CD4-positive, alpha-beta T cell treated with Interleukin-15 for 1 hour (primary cell): Measurements from ENCODE around the gene APOLD1.
A peak's percentile ranks its signal among the peaks of the same experiment; 100 is the strongest.
"Not testable (repeated sequence)": the region's sequence is repeated elsewhere in the genome, so short reads cannot be mapped to it uniquely, and the experiment has no call there.

Source experiments
- DNase-seq: peaks from one replicate; pipeline ENCODE4 v3.0.0-alpha.2; 2020

The APOLD1 gene

GRCh38 chr12:12786706-12787601 is 1.5 kb downstream of the APOLD1 start:
- DNase-seq = peak; percentile 82

DNA sequence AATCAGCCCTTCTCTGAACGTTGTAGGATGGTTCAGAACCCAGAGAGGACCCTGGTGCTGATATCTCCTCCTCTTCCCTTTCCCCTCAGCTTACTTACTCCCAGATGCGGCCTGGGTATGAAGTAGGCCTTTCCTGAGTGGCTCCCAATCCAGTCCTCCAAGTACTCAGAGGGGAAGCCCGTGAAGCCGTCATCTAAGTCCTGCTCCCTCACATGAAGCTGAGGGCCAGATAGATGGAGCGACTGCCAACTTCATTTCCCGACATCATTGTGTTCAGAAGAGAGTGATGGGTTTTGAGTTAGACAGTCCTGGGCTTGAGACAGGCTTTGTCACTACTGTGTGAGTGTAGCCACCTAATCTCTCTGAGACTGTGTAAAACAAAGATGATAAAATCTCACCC is 2.7 kb downstream of the APOLD1 start:
- DNase-seq = no peak

DNA sequence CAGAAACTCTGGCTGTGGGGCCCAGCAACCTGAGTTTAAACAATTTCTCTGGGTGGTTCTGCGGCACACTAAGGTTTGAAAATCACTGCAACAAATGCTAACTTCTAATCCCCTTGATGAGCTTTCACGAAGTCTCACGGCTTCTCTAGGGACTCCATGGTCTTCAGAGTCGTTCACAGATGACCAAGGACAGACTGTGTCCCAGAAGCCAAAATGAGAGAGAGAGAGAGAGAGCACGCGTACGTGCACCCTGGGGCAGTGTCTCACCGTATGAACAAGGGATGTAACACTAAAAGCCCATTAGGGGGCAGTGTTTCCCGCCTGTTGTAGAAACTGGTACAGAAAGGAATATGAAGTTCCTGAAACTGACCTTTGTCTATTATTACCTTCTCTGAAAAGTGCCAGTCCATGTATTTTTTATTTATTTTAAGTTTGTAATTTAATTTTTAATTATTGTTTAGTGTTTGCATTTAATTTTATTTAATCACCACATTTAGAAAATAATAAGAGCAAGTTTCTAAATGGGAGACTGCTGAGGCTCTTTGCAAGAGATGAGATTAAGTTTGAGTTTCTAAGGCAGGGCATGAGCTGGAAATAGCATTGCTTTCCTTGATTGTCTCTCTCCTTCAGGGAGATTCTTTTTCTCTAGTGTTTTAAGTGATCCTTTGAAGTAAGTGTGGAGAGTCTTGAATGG is 3.4 kb downstream of the APOLD1 start:
- peak; percentile 73 for DNase-seq

DNA sequence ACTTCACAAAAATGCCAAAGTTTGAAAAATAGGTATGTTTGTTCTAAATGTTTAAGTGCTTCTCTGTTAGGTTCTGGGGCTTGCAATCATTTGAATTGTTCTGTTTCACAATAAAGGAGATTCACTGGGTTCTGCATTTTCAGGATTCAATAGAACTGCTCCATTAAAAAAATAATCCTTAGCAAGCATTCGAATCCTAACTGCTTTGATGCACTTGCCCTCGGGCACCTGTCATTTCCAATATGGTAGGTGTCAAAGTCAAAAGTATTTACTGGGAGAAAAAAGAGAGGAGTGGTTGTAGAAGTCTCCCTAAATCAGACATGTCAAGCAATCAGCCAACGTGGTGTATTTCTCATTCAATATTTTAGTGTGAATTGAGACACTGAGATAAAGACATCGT is 5.5 kb downstream of the APOLD1 start:
- no peak for DNase-seq

GRCh38 chr12:12791756-12792369 is 6.4 kb downstream of the APOLD1 start:
- DNase-seq = no peak

DNA sequence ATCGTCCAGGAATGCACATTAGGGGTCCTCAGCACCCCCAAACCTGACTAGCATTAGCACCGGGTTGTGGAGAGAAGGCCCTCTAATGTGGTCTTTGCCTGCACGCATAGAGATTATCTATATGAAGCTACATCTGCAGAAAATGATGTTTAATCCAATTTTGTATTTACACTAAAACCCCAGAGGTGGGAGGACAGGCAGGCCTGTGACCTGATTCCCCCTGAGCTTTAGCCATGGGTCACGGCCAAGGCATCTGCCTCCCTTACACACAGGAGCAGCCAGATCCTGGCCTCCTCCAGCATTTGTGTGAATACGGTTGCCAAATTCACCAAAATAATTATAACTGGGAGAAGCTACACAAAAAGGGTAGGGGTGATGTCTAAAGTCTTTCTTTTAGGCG is 7.0 kb downstream of the APOLD1 start:
- DNase-seq = no peak

- no peak for DNase-seq
Observed at GRCh38 chr12:12794686-12795085, 9.2 kb downstream of the APOLD1 start.

DNA sequence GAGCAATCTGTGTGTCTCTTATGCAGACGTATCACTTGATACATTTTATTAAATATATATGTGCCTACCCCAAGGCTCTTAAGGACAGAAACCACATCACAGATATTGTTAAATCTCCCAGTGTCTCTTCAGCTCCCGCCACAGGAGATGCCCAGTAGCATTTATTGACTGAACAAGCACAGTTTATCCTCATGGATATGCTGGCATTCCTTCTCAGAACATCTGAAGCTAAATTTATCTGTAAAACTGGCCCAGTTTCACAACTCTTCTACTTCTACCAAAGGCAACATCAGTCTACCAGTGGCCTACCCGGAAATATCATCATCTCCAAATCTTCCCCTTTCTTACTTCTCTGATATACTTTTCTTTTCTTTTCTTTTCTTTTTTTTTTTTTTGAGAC is 10.7 kb downstream of the APOLD1 start:
- DNase-seq = no peak

DNA sequence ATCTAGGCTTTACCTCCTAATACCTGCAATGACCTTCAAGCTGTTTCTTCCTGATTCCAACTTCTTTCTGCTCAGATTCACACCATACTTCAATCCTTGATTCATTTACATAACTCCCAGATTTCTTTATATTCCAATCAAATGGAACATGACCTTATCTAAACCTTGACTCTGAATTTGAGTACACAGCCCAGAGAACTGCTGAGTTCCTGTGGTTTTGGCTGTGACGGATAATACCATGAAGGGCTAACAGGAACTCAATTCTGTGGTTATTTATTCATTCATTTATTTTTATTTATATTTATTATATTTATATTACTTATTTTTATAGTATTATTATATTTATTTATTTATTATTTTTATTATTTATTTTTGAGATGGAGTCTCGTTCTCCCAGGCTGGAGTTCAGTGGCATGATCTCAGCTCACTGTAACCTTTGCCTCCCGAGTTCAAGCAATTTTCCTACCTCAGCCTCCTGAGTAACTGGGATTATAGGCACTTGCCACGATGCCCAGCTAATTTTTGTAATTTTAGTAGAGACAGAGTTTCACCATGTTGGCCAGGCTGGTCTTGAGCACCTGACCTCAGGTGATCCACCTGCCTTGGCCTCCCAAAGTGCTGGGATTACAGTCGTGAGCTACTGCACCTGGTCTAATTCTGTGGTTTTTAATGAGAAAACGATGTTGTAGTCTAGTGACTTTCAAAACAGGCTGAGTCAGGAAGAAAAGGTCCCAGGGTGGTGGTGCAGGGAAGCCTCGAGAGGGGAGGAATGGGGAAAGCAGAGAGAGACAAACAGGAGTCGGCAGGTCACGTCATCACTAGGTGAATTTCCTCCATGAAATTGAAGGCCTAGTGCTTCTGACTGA is 11.7 kb downstream of the APOLD1 start:
- DNase-seq = no peak

DNA sequence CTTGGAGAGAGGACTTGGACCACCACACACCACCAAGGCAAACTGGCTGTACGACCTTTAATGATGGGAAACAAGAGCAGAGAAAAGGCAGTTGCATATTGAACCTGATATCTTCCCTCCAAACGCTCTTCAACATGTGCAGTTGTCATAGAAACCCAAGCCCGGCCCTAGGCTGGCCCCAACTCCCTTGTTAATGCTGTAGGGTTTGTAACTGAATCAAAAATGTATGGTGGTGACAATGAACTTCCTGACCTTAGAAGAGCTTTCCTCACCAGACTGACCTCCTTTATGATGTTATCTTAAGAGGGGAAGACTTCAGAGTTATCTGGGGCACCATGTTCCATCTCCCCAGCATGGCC is 12.3 kb downstream of the APOLD1 start:
- no peak for DNase-seq

- no peak for DNase-seq
Observed at GRCh38 chr12:12798480-12798879, 13.0 kb downstream of the APOLD1 start.

DNA sequence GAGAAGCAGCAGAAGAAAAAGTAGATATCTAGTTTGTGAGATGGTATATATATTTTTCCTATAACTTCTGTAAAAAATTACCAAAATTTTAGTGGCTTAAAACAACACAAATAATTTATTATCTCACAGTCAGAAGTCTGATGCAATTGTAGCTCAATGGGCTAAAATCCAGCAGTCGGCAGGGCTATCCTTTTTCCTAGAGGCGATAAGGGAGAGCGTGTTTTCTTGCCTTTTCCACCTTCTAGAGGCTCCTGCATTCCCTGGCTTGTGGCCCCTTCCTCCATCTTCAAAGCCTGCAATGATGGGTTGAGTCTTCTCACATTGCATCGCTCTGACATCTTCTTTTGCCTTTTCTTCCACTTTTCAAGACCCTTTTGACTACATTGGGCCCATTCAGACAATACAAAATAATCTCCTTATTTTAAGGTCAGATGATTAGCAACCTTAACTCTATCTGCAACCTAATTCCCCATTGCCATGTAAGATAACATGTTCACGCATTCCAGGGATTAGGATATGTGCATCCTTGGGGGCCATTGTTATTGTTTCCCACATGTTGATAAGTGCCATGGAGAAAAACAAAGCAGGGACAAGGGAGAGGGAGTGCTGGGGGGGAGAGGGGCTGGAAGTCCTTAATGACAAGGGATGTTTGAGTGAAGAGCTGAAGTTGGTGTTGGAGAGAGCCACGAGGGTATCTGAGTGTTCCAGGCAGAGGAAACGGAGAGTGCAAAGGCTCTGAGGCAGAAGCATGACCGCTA is 13.9 kb downstream of the APOLD1 start:
- DNase-seq = no peak

- DNase-seq = no peak
Observed at GRCh38 chr12:12800406-12801180, 15.1 kb downstream of the APOLD1 start.

- DNase-seq = not testable (repeated sequence)
Observed at GRCh38 chr12:12801656-12802055, 16.2 kb downstream of the APOLD1 start.

DNA sequence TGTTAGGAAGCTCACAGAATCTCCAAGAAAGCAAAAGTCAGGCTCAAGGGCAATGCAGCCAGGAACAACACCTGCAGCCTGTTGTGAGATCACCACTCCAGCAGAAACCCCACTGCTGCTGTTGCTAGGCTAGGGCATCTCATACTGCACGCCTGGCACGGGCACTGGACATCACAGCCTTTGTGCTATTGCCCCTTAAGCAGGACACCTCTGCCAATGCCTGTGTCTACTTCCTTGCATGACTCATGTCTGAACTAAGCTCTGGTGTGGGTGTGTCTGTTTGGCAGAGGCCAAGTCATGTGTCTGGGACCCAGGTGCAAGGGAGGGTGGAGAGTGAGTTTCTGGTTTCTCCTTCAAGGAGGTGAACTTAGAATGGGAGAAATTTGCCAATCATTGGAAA is 17.7 kb downstream of the APOLD1 start:
- peak; percentile 45 for DNase-seq

DNA sequence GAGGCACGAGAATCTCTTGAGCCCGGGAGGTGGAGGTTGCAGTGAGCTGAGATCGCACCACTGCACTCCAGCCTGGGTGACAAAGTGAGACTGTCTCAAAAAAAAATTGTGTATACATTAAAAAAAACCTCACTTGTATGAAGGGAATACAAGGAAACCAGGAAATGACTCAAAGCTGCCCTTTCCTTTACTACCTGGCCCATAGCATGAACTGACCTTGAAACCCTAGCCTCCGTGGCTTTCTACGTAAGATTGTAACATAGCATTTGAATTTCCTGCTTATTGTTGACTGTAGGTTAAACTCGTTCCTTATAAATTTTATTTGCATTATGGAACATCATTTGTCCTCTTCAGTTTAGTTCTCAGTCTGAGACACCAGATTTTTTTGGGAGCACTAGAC is 18.6 kb downstream of the APOLD1 start:
- no peak for DNase-seq

GRCh38 chr12:12804432-12804886 is 19.0 kb downstream of the APOLD1 start:
- DNase-seq = no peak

DNA sequence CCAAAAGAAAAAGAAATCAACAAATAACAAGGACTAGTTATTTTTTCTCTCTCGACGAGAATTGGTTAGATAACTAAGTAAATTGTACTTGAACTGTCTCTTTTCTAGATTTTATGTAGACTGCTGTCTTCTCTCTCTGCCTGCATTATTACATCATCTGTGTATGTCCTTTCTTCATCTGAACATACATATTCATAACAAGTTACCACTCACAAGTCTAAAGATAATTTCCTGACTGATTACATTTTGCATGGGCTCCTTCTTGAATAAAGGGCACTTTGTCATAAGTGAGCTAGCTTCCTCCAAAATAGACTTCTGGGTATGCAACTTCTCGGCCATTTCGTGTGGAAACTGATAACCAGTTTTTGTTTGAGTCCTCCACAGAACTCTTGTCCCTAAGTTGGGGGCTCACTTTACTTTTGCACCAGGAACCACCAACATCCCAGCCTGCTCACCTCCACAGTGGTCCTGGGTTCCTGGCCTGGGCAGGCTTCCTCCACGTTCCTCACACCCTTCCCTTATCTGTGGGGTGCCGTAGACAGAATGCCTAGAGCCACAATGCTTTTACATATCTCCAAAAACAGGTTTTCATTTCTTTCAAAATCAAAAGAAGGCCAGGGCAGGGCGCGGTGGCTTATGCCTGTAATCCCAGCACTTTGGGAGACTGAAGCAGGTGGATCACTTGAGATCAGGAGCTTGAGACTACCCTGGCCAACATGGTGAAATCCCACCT is 21.5 kb downstream of the APOLD1 start:
- no peak for DNase-seq

- DNase-seq = not testable (repeated sequence)
Observed at GRCh38 chr12:12807517-12807903, 22.1 kb downstream of the APOLD1 start.

- peak; percentile 83 for DNase-seq
Observed at GRCh38 chr12:12807970-12808702, 22.7 kb downstream of the APOLD1 start.
